Hypothalamus (tissue), 51 donors: Measurements from ENCODE around the gene LMAN1L.
A peak's percentile ranks its signal among the peaks of the same experiment; 100 is the strongest.

Source experiments
- DNase-seq, 51 donors: peaks; one replicate each; lab custom pipeline; 2025; lab: John Stamatoyannopoulos, UW

LMAN1L gene

GRCh38 chr15:74832826-74833225 lies 20.2 kb downstream of the LMAN1L start:
- no peak for DNase-seq

GRCh38 chr15:74833376-74834107 lies 20.9 kb downstream of the LMAN1L start:
- peak in 3 of 51 donors; percentile 9 to 40 (median 15) for DNase-seq

GRCh38 chr15:74835312-74835823 lies 22.7 kb downstream of the LMAN1L start:
- peak in 21 of 51 donors; percentile 4 to 57 (median 21) for DNase-seq

- DNase-seq, result no peak
Observed at GRCh38 chr15:74836846-74837245, 24.2 kb downstream of the LMAN1L start.

GRCh38 chr15:74837482-74838136 lies 25.0 kb downstream of the LMAN1L start:
- DNase-seq, result no peak

- DNase-seq, result no peak
Observed at GRCh38 chr15:74838137-74838516, 25.5 kb downstream of the LMAN1L start.

- no peak for DNase-seq
Observed at GRCh38 chr15:74838746-74839525, 26.3 kb downstream of the LMAN1L start.

- no peak for DNase-seq
Observed at GRCh38 chr15:74839526-74840395, 27.1 kb downstream of the LMAN1L start.

- DNase-seq, result no peak
Observed at GRCh38 chr15:74840851-74841775, 28.5 kb downstream of the LMAN1L start.

- DNase-seq, result no peak
Observed at GRCh38 chr15:74841891-74842373, 29.3 kb downstream of the LMAN1L start.

GRCh38 chr15:74842581-74843444 lies 30.2 kb downstream of the LMAN1L start, which contains the start of gene ULK3:
ULK3 (minus strand) TSS chr15:74843156; CDS start chr15:74843105, 51 bp downstream.
- DNase-seq, result peak; percentile 28 to 98 (median 86)

- peak in 1 of 51 donors; percentile 49 for DNase-seq
Observed at GRCh38 chr15:74843445-74843828, 30.8 kb downstream of the LMAN1L start.

GRCh38 chr15:74843891-74844299 lies 31.3 kb downstream of the LMAN1L start:
- DNase-seq, result no peak

GRCh38 chr15:74844319-74845207 lies 31.9 kb downstream of the LMAN1L start:
- no peak for DNase-seq

GRCh38 chr15:74845208-74845568 lies 32.6 kb downstream of the LMAN1L start:
- no peak for DNase-seq

- no peak for DNase-seq
Observed at GRCh38 chr15:74845581-74845980, 32.9 kb downstream of the LMAN1L start.

GRCh38 chr15:74847432-74847831 lies 34.8 kb downstream of the LMAN1L start:
- peak in 7 of 51 donors; percentile 7 to 41 (median 24) for DNase-seq
